ENCODE data around the gene TXNDC11.

TXNDC11 gene

GRCh38 chr16:11658896-11659708, 83.6 kb downstream of the TXNDC11 start:
- no peak for DNase-seq (ENCODE audit: low spot score)

GRCh38 chr16:11657556-11657955, 85.1 kb downstream of the TXNDC11 start:
- no peak for DNase-seq (ENCODE audit: low spot score)

GRCh38 chr16:11655655-11656054, 87.0 kb downstream of the TXNDC11 start:
- DNase-seq (ENCODE audit: low spot score), result no peak

GRCh38 chr16:11651796-11652195, 90.9 kb downstream of the TXNDC11 start:
- no peak for DNase-seq (ENCODE audit: low spot score)

- no peak for DNase-seq (ENCODE audit: low spot score)
Measured at GRCh38 chr16:11650641-11651591, 91.7 kb downstream of the TXNDC11 start.

GRCh38 chr16:11649276-11649675, 93.4 kb downstream of the TXNDC11 start:
- DNase-seq (ENCODE audit: low spot score), result no peak

- no peak for DNase-seq (ENCODE audit: low spot score)
Measured at GRCh38 chr16:11642765-11643116, 99.9 kb downstream of the TXNDC11 start.

GRCh38 chr16:11640987-11641817, 101.5 kb downstream of the TXNDC11 start:
- DNase-seq (ENCODE audit: low spot score), result peak; percentile 43

GRCh38 chr16:11639925-11640899, 102.4 kb downstream of the TXNDC11 start:
- peak; percentile 34 for DNase-seq (ENCODE audit: low spot score)

- no peak for DNase-seq (ENCODE audit: low spot score)
Measured at GRCh38 chr16:11639008-11639562, 103.6 kb downstream of the TXNDC11 start.

- DNase-seq (ENCODE audit: low spot score), result no peak
Measured at GRCh38 chr16:11638140-11638539, 104.5 kb downstream of the TXNDC11 start.

GRCh38 chr16:11637320-11637719, 105.3 kb downstream of the TXNDC11 start:
- DNase-seq (ENCODE audit: low spot score), result no peak

GRCh38 chr16:11636172-11636721, 106.4 kb downstream of the TXNDC11 start:
- no peak for DNase-seq (ENCODE audit: low spot score)

GRCh38 chr16:11635679-11636171, 106.9 kb downstream of the TXNDC11 start:
- no peak for DNase-seq (ENCODE audit: low spot score)

GRCh38 chr16:11635113-11635652, 107.5 kb downstream of the TXNDC11 start:
- no peak for DNase-seq (ENCODE audit: low spot score)

- DNase-seq (ENCODE audit: low spot score), result no peak
Measured at GRCh38 chr16:11634312-11634711, 108.3 kb downstream of the TXNDC11 start.

GRCh38 chr16:11633113-11633512, 109.5 kb downstream of the TXNDC11 start:
- no peak for DNase-seq (ENCODE audit: low spot score)

GRCh38 chr16:11632455-11632939, 110.2 kb downstream of the TXNDC11 start:
- DNase-seq (ENCODE audit: low spot score), result no peak

GRCh38 chr16:11631214-11631613, 111.4 kb downstream of the TXNDC11 start:
- DNase-seq (ENCODE audit: low spot score), result no peak

- DNase-seq (ENCODE audit: low spot score), result no peak
Measured at GRCh38 chr16:11630768-11631056, 111.9 kb downstream of the TXNDC11 start.
